Spleen (tissue), 11 donors: ENCODE results near the gene SCN4A. TPM values are rescaled to one million over a fixed set of nuclear protein-coding genes. Genes with fewer than 3 reads are reported as not detected.

Source experiments
- DNase-seq: peaks from one replicate; pipeline ENCODE4 v3.0.0-alpha.2; 2020
- H3K27ac ChIP-seq, 8 donors: fragments of 200-600 bp; sonication (generic) in 7 of 8; 1 replicate in 4 of 8; 2 replicates in 4 of 8; pipeline versions ENCODE4 v1.5.0 to v1.8.0; 2016 to 2021; ENCODE audit warnings: inconsistent platforms in 4 of 8, mild to moderate bottlenecking in 4 of 8, moderate library complexity in 1 of 8
- H3K27me3 ChIP-seq, 7 donors: fragments of 200-600 bp; sonication (generic) in 6 of 7; replicated peaks in 1 of 7; 1 replicate in 4 of 7; 2 replicates in 3 of 7; pipeline versions ENCODE4 v1.5.0 to v1.8.0; 2016 to 2021; ENCODE audit warnings: inconsistent platforms in 3 of 7, mild to moderate bottlenecking in 1 of 7
- H3K36me3 ChIP-seq, 6 donors: fragments of 200-600 bp; sonication (generic) in 5 of 6; 1 replicate in 4 of 6; 2 replicates in 2 of 6; pipeline versions ENCODE4 v1.5.0 to v1.8.0; 2016 to 2021; ENCODE audit warnings: inconsistent platforms in 2 of 6
- H3K4me1 ChIP-seq, 6 donors: fragments of 200-600 bp; sonication (generic) in 5 of 6; 1 replicate in 3 of 6; 2 replicates in 3 of 6; pipeline versions ENCODE4 v1.5.0 to v1.8.0; 2016 to 2021; ENCODE audit warnings: inconsistent platforms in 3 of 6
- H3K4me3 ChIP-seq, 8 donors: fragments of 200-600 bp; sonication (generic) in 7 of 8; 1 replicate in 4 of 8; 2 replicates in 4 of 8; pipeline versions ENCODE4 v1.5.0 to v1.8.0; 2016 to 2021; ENCODE audit warnings: inconsistent platforms in 4 of 8, mild to moderate bottlenecking in 4 of 8, moderate library complexity in 2 of 8
- H3K9me3 ChIP-seq, 8 donors: fragments of 200-600 bp; sonication (generic) in 7 of 8; 1 replicate in 4 of 8; 2 replicates in 4 of 8; pipeline versions ENCODE4 v1.5.0 to v1.8.0; 2016 to 2021; ENCODE audit warnings: inconsistent platforms in 4 of 8
- POLR2A ChIP-seq, 3 donors: fragments of 450-650 bp; IDR thresholded peaks; one replicate each; pipeline ENCODE4 v1.5.1; 2017; ENCODE audit warnings: antibody characterized with exemption in 3 of 3, mild to moderate bottlenecking in 1 of 3
- POLR2AphosphoS5 ChIP-seq, 3 donors: sonication (generic); formaldehyde crosslinking; IDR thresholded peaks; one replicate each; pipeline ENCODE4 v1.5.1; 2017; ENCODE audit warnings: antibody characterized with exemption in 3 of 3
- WGBS, 5 donors: extraction: QIAGEN DNeasy Blood & Tissue Kit in 3 of 5; methylation state at CpG; one replicate each; pipeline versions ENCODE4 v1.1.5 to v1.1.7; 2013 to 2018; 5-methylcytosine and 5-hydroxymethylcytosine counted together
- intact Hi-C: fragments of 100-400 bp; cut with DNase I; formaldehyde crosslinking; loops from one replicate; pipeline ENCODE4 v1.15.0; 2023; ENCODE audit warnings: low total_unique reads
- polyA plus RNA-seq, 3 donors: library from polyadenylated mRNA; stranded (reverse); fragments of 200-250 nt; gene quantifications; one replicate each; pipeline ENCODE4 v1.2.1, GENCODE V29; 2013
- total RNA-seq, 7 donors: library from RNA; depleted of rRNA in 3 of 7; stranded (reverse); fragments of >200 nt in 3 of 7; fragmentation: NEBNext Ultra II Directional in 4 of 7; extraction: Animal tissue kit (Norgen Biotek cat#: 25700) in 4 of 7; gene quantifications; one replicate each; pipeline versions ENCODE4 v1.1.0 to v1.2.1, GENCODE V29; 2016 to 2021
- TF ChIP-seq, protein P1 (sequence below), 11 experiments: fragments of 200-600 bp in 7 of 11; fragments of 450-650 bp in 4 of 11; sonication (generic) in 4 of 11; IDR thresholded peaks in 8 of 11; conservative IDR thresholded peaks in 3 of 11; 1 replicate in 7 of 11; 2 replicates in 4 of 11; pipeline versions ENCODE4 v1.4.0 to v1.8.0; 2016 to 2021; ENCODE audit warnings: antibody characterized with exemption in 11 of 11, inconsistent platforms in 4 of 11, mild to moderate bottlenecking in 1 of 11
- donor health status: healthy with polysubstance abuse.
- donor health status: DM: no; HTN: no; CAD: no; lungs with moderate emphysema.
- donor health status: DM: no; HTN: no; CAD: no.
- donor health status: Bipolar disorder and iron deficiency.
- donor health status: healthy.
- donor health status: DM: no; HTN: no; CAD: no.
- donor health status: DM: yes; HTN: yes; CAD: no.

SCN4A gene
- total and polyA plus RNA-seq, 10 donors, result 0.14 to 4.0 (median 0.86) TPM

DNA sequence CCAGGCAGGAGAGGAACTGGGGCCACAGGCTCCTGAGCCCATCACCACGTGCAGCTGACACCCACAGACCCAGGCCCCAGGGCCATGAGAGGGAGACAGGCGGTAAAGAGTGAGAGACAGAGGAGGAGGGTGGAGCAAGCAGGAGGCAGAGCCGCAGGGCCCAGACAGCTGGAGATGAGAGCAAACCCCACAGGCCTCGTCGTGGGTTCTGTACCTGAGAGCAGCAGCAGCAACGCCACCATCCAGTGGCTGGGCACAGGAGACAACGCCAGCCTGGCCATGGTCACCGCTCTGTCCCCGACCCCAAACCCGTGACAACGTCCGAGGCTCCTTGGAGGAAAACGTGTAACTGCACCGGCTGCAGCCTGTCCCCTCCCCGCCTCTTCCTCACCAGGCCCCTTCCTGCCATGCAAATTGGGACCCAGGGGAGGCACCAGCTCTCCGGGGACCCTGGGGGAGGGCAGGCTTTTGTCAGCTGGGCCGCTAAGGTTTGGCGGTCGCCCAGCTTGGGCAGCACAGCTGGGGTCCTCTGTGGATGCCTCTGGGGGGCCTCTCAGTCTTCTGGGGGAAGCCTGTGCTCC is 40.6 kb downstream of the SCN4A start, which contains the start of gene CD79B:
Gene CD79B, minus strand, starts transcription at position 351 of the 581 bp plus-strand sequence. Its CDS starts 70 bp downstream, at position 281.
- DNase-seq, result peak; percentile 94
- Histone ChIP-seq H3K27ac (peak within 1 kb of the TSS; percentile 80 to 94 (median 86)), H3K4me3 (peak within 1 kb of the TSS; percentile 51 to 95 (median 72)), H3K27me3 (no peaks in the 10 kb centered on the region), H3K4me1 (peaks cover 33 to 87% (median 73%) of the 10 kb centered on the region in 6 donors), H3K36me3 (peaks cover 0 to 40% (median 19%) of the 10 kb centered on the region in 6 donors), H3K9me3 (no peaks in the 10 kb centered on the region)
- WGBS, 5 donors, result 11 to 32% (median 16%) methylated on average over 18 to 19 of the region's 19 CpGs
- intact Hi-C loops, result no loop called here
- peak; percentile 68 to 83 (median 77) for TF ChIP-seq POLR2AphosphoS5 (IDR thresholded peaks at IDR 0.05)
- TF ChIP-seq, protein P1, sequence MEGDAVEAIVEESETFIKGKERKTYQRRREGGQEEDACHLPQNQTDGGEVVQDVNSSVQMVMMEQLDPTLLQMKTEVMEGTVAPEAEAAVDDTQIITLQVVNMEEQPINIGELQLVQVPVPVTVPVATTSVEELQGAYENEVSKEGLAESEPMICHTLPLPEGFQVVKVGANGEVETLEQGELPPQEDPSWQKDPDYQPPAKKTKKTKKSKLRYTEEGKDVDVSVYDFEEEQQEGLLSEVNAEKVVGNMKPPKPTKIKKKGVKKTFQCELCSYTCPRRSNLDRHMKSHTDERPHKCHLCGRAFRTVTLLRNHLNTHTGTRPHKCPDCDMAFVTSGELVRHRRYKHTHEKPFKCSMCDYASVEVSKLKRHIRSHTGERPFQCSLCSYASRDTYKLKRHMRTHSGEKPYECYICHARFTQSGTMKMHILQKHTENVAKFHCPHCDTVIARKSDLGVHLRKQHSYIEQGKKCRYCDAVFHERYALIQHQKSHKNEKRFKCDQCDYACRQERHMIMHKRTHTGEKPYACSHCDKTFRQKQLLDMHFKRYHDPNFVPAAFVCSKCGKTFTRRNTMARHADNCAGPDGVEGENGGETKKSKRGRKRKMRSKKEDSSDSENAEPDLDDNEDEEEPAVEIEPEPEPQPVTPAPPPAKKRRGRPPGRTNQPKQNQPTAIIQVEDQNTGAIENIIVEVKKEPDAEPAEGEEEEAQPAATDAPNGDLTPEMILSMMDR (IDR thresholded peaks at IDR 0.05 in 8 of 11, conservative IDR thresholded peaks at IDR 0.05 in 3 of 11), result no peak
- no peak for TF ChIP-seq POLR2A (IDR thresholded peaks at IDR 0.05)

DNA sequence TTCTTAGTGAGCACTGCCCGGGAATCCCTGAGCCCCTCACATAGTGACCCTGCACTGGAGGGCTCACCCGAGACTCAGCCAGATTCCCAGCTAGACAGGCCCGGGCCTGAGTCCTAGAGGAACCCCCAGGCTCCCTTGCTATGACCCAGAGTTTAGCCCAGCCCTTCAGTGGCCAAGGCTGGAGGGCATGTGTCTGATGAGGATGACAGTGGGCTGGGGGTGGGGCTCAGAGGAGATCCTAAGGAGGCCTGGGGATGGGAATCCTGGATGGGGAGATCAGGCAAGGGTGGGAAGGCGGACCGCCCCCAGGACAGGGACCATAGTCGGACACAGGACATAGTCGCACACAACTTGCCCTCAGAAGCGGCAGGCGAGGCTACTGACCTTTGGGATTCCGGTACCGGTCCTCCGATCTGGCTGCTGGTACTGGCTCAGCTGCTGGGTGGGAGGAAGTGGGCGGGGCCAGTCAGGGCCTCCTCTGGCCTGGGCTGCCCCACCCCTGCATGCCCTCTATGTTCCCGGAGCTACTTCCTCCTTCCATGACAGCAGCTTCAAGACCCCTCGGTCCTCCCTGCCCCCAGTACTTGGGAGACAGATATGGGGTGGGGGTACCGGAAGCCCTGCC is 41.7 kb downstream of the SCN4A start:
- Histone ChIP-seq H3K9me3 (no peaks in the 10 kb centered on the region), H3K4me3 (peak overlapping the region; percentile 51 to 95 (median 72)), H3K36me3 (peaks cover 0 to 41% (median 19%) of the 10 kb centered on the region in 6 donors), H3K27me3 (no peaks in the 10 kb centered on the region), H3K27ac (peak overlapping the region; percentile 80 to 94 (median 86)), H3K4me1 (peaks cover 37 to 97% (median 83%) of the 10 kb centered on the region in 6 donors)
- TF ChIP-seq POLR2A (IDR thresholded peaks at IDR 0.05) (no peak), POLR2AphosphoS5 (IDR thresholded peaks at IDR 0.05) (peak; percentile 61 to 80 (median 78))
- TF ChIP-seq, protein P1 (IDR thresholded peaks at IDR 0.05 in 8 of 11, conservative IDR thresholded peaks at IDR 0.05 in 3 of 11), result no peak
- intact Hi-C loops, result no loop called here
- WGBS, 5 donors, result 18 to 26% (median 21%) methylated on average over 6 to 16 of the region's 16 CpGs
- peak; percentile 97 for DNase-seq

DNA sequence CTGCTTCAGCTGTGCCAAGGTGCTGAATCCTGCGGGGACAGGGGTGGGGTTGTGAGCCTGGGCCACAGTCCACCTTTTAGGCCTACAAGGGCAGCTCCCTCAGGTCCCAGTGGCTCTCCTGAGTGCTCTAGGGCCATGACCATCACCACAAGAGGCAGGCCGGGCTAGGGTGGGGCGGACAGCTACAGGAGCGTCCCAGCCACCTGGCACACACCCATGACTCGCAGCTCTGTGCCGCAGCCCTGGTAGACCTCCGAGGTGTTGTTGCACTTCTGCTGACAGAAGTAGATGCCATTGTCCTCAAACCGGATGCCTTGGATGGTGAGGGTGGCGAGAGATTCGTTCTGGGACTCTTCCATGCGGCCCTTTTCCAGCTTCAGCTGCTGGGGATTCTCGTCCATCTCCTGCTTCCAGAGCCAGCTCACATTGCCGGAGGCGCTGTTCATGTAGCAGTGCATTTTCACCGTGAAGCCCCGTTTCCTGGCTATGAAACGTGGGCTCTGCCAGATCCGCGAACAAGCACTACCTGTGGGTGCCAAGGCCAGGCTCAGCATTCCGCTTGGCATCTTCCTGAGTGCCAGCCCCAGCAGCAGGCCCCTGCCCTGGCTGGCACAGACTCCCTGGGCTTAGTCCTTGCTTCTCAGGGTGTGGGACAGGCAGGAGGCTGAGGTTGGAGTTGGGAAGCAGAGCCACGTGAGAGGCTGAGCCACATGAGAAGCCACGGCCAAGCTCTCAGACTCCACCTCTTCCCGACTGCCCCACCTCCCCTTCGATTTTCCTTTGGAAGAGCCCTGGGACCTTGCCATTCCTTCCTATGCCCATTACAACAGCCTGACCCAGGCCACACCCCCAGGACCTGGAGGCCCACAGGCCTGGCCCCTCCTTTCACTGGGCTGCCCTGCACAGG is 42.6 kb downstream of the SCN4A start:
- H3K36me3 ChIP-seq, result peaks cover 0 to 41% (median 19%) of the 10 kb centered on the region in 6 donors
- WGBS, 5 donors, result 64 to 82% (median 69%) methylated on average over 17 to 24 of the region's 24 CpGs
- no peaks in the 10 kb centered on the region for H3K9me3 ChIP-seq
- intact Hi-C loops, result loop anchor here (10.0 kb wide), 1 partner anchor 55 kb away; no protein-coding TSS in a partner anchor
- peak; percentile 84 for DNase-seq
- TF ChIP-seq POLR2AphosphoS5 (IDR thresholded peaks at IDR 0.05) (peak; percentile 60 to 81 (median 70)), POLR2A (IDR thresholded peaks at IDR 0.05) (no peak)
- peak overlapping the region; percentile 80 to 94 (median 86) for H3K27ac ChIP-seq
- H3K27me3 ChIP-seq, result no peaks in the 10 kb centered on the region
- peak overlapping the region; percentile 51 to 95 (median 72) for H3K4me3 ChIP-seq
- peaks cover 37 to 100% (median 90%) of the 10 kb centered on the region in 6 donors for H3K4me1 ChIP-seq

DNA sequence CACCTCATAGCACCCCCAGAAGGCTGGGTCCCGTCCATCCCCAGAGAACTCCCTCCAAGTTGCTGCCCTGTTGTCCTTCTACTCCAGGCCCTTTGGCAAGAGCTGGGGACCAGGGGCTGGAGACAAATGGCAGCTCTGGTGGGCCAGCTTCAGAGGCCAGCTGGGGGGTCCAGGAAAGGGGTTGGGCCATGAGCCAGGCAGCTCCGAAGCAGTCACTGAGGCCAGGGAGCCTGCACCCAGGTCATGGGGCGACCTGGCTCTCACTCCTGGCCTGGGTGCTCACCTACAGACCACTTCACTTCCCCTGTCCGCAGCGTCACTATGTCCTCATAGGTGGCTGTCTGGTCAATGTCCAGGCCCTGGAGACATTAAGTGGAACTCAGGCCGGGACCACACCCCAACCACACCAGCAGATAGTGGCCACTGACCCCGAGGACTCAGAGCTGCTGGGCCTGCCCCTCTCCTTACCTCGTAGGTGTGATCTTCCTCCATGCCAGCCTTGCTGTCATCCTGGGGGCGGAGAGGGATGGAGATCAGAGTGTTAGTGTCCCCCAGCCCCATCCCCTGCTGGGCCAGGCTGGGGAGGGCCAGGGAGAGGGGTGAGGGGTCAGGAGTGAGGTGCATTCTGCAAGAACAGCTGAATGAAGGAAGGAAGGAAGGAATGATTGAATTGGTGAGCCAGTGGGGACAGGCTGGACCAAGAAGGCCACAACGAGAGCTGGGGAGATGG is 43.6 kb downstream of the SCN4A start:
- intact Hi-C loops, result loop anchor here (10.0 kb wide), 1 partner anchor 56 kb away; no protein-coding TSS in a partner anchor
- peaks cover 0 to 41% (median 19%) of the 10 kb centered on the region in 6 donors for H3K36me3 ChIP-seq
- no peaks in the 10 kb centered on the region for H3K9me3 ChIP-seq
- peaks cover 41 to 100% (median 87%) of the 10 kb centered on the region in 6 donors for H3K4me1 ChIP-seq
- DNase-seq, result peak; percentile 74
- WGBS, 5 donors, result 78 to 95% (median 86%) methylated on average over 10 of the region's 10 CpGs
- no peaks in the 10 kb centered on the region for H3K27me3 ChIP-seq
- H3K4me3 ChIP-seq, result peak overlapping the region; percentile 51 to 95 (median 72)
- TF ChIP-seq POLR2A (IDR thresholded peaks at IDR 0.05) (no peak), POLR2AphosphoS5 (IDR thresholded peaks at IDR 0.05) (no peak)
- TF ChIP-seq, protein P1 (IDR thresholded peaks at IDR 0.05 in 8 of 11, conservative IDR thresholded peaks at IDR 0.05 in 3 of 11), result no peak
- H3K27ac ChIP-seq, result peak overlapping the region; percentile 51 to 94 (median 86)
